K562 (cell line): ENCODE results near the gene RNF213. TPM values are rescaled to one million over a fixed set of nuclear protein-coding genes. Genes with fewer than 3 reads are reported as not detected.
A peak's percentile ranks its signal among the peaks of the same experiment; 100 is the strongest.

ENCODE experiments used
- ATAC-seq: fragments of 200-7000 bp; cut with Tn5 transposase; 3 replicates; pipeline ENCODE4 v1.9.1; 2020; ENCODE audit warnings: moderate library complexity
- BruUV-seq: library from RNA; stranded (reverse); fragments of 400-500 nt; replicated peaks from 2 replicates; lab custom pipeline; 2021; lab: Mats Ljungman, UMichigan
- CTCF ChIA-PET: fragments of 300-600 bp; formaldehyde crosslinking; extraction: SDS; loops from one replicate; lab custom pipeline; 2021; ENCODE audit warnings: low intra/inter-chr PET ratio; lab: Yijun Ruan, JAX
- POLR2A ChIA-PET: fragments of 300-600, 350-650 bp; sonication (Branson Sonifier 250); formaldehyde crosslinking; extraction: SDS; loops from one replicate; lab custom pipeline; 2021; ENCODE audit warnings: antibody characterized with exemption, inconsistent platforms; lab: Yijun Ruan, JAX
- DNase-seq, 4 experiments: peaks; one replicate each; pipeline versions ENCODE4 v3.0.0 to v3.0.0-alpha.2; 2011 to 2018; ENCODE audit warnings: low spot score in 3 of 4, mixed read lengths in 3 of 4; ENCODE audit errors: extremely low read depth in 1 of 4
- FAIRE-seq: peaks from 2 replicates; lab custom pipeline; 2011; peaks lifted over from hg19 to GRCh38; lab: Jason Lieb, UNC
- H2AFZ ChIP-seq: 2 replicates; pipeline ENCODE4 v1.6.0; 2011; ENCODE audit warnings: low read depth, low read length, control low read depth, inconsistent platforms
- H3K27ac ChIP-seq: fragments of 200-600 bp; 3 replicates; pipeline ENCODE4 v1.8.0; 2011; ENCODE audit warnings: low read depth, mild to moderate bottlenecking, control low read depth, inconsistent platforms, low read length, moderate library complexity, mixed read lengths; ENCODE audit errors: extremely low read depth
- H3K27me3 ChIP-seq, 2 experiments: fragments of 300-600 bp in 1 of 2; 2 replicates in 1 of 2; 3 replicates in 1 of 2; pipeline versions ENCODE4 v1.6.0 to v1.8.0; 2011; ENCODE audit warnings: inconsistent platforms in 2 of 2, low read length in 2 of 2, mild to moderate bottlenecking in 1 of 2, mixed read lengths in 1 of 2, moderate library complexity in 1 of 2; ENCODE audit not compliant: control insufficient read depth in 2 of 2, insufficient read depth in 2 of 2
- H3K36me3 ChIP-seq: fragments of 300-600 bp; 3 replicates; pipeline ENCODE4 v1.8.0; 2011; ENCODE audit warnings: mild to moderate bottlenecking, low read length, inconsistent platforms; ENCODE audit not compliant: control insufficient read depth, insufficient read depth
- H3K4me1 ChIP-seq, 2 experiments: fragments of 200-600 bp in 1 of 2; replicated peaks in 1 of 2; 2 replicates in 1 of 2; 3 replicates in 1 of 2; pipeline versions ENCODE4 v1.5.1 to v1.8.0; 2011; ENCODE audit warnings: inconsistent platforms in 2 of 2, low read length in 2 of 2, mild to moderate bottlenecking in 1 of 2, mixed read lengths in 1 of 2, moderate library complexity in 1 of 2; ENCODE audit not compliant: control insufficient read depth in 2 of 2, insufficient read depth in 2 of 2
- H3K4me2 ChIP-seq: 2 replicates; pipeline ENCODE4 v1.6.1; 2011; ENCODE audit warnings: low read length, control low read depth, inconsistent platforms, mixed read lengths; ENCODE audit not compliant: insufficient read depth
- H3K4me3 ChIP-seq: fragments of 200-600 bp; sonication (generic), shearing (Covaris generic); 2 replicates; pipeline ENCODE4 v1.5.1; 2016; ENCODE audit warnings: control low read depth, inconsistent platforms
- H3K79me2 ChIP-seq: fragments of 200-600 bp; 3 replicates; pipeline ENCODE4 v1.8.0; 2011; ENCODE audit warnings: low read length, inconsistent platforms; ENCODE audit not compliant: control insufficient read depth, insufficient read depth
- H3K9ac ChIP-seq, 2 experiments: 2 replicates each; pipeline versions ENCODE4 v1.6.0 to v1.6.1; 2011; ENCODE audit warnings: low read depth in 2 of 2, low read length in 2 of 2, control low read depth in 1 of 2, inconsistent platforms in 1 of 2, mild to moderate bottlenecking in 1 of 2, mixed read lengths in 1 of 2; ENCODE audit not compliant: insufficient read depth in 1 of 2
- H3K9me1 ChIP-seq: one replicate; pipeline ENCODE4 v1.6.0; 2011; ENCODE audit warnings: inconsistent platforms, mild to moderate bottlenecking, low read length, moderate library complexity; ENCODE audit not compliant: control insufficient read depth, insufficient read depth
- H3K9me3 ChIP-seq: replicated peaks from 2 replicates; pipeline ENCODE4 v1.5.1; 2011; ENCODE audit warnings: low read depth, low read length, inconsistent platforms; ENCODE audit not compliant: control insufficient read depth, insufficient read depth
- H4K20me1 ChIP-seq: replicated peaks from 2 replicates; pipeline ENCODE4 v1.6.1; 2011; ENCODE audit warnings: low read length, inconsistent platforms, mixed read lengths; ENCODE audit not compliant: control insufficient read depth, insufficient read depth
- FOS ChIP-seq: IDR thresholded peaks from 3 replicates; pipeline ENCODE4 v1.6.1; 2011; ENCODE audit not compliant: insufficient read length; ENCODE audit errors: extremely low read depth
- SPI1 ChIP-seq: IDR thresholded peaks from 2 replicates; pipeline ENCODE4 v1.6.1; 2011; ENCODE audit warnings: low read depth, low read length, control low read depth, borderline replicate concordance
- WGBS: fragments of 100-300 bp; shearing (Covaris generic); methylation state at CpG from one replicate; pipeline ENCODE4 v1.1.6; 2016; ENCODE audit warnings: low coverage, mixed read lengths; ENCODE audit not compliant: insufficient coverage; ENCODE audit errors: missing lambda C conversion rate; 5-methylcytosine and 5-hydroxymethylcytosine counted together
- in situ Hi-C: fragments of 300-500 bp; cut with MboI; formaldehyde crosslinking; loops from 4 replicates; pipeline ENCODE4 v1.15.0; 2018; ENCODE audit warnings: inconsistent platforms, mixed read lengths
- intact Hi-C: fragments of 100-400 bp; cut with micrococcal nuclease; formaldehyde crosslinking; loops from 2 replicates; pipeline ENCODE4 v1.14.2; 2022
- polyA plus RNA-seq, 8 experiments: library from polyadenylated mRNA; depleted of rRNA in 4 of 8; stranded (reverse) in 5 of 8; unstranded in 3 of 8; fragments of >200 nt; fragmentation: Nextera tagmentation in 2 of 8; fragmentation: Illumina TruSeq in 1 of 8; extraction: Ambion mirVana in 2 of 8; extraction: Trizol in 1 of 8; gene quantifications; 2 replicates each; pipeline versions ENCODE4 v1.2.1 to v1.2.3, GENCODE V29; 2011 to 2014; ENCODE audit warnings: inconsistent platforms in 1 of 8, missing spikeins in 1 of 8
- total RNA-seq, 7 experiments: library from RNA; depleted of rRNA in 6 of 7; stranded (reverse); fragments of >200 nt in 6 of 7; fragmentation: Illumina TruSeq in 2 of 7; extraction: Trizol in 2 of 7; gene quantifications; 2 replicates each; pipeline versions ENCODE4 v1.2.1 to v1.2.3, GENCODE V29; 2011 to 2021; ENCODE audit warnings: low replicate concordance in 1 of 7
- TF ChIP-seq, protein P1 (sequence below): sonication (generic); formaldehyde crosslinking; IDR thresholded peaks from 2 replicates; pipeline ENCODE4 v1.8.1; 2023; ENCODE audit warnings: mild to moderate bottlenecking, missing genetic modification reagents

The RNF213 gene
- total and polyA plus RNA-seq, 9 of the 15 experiments (the other 6 are each of a cell fraction or from before 2014, with no cell fraction given) = 5.3 to 33.6 (median 17.9) TPM

DNA sequence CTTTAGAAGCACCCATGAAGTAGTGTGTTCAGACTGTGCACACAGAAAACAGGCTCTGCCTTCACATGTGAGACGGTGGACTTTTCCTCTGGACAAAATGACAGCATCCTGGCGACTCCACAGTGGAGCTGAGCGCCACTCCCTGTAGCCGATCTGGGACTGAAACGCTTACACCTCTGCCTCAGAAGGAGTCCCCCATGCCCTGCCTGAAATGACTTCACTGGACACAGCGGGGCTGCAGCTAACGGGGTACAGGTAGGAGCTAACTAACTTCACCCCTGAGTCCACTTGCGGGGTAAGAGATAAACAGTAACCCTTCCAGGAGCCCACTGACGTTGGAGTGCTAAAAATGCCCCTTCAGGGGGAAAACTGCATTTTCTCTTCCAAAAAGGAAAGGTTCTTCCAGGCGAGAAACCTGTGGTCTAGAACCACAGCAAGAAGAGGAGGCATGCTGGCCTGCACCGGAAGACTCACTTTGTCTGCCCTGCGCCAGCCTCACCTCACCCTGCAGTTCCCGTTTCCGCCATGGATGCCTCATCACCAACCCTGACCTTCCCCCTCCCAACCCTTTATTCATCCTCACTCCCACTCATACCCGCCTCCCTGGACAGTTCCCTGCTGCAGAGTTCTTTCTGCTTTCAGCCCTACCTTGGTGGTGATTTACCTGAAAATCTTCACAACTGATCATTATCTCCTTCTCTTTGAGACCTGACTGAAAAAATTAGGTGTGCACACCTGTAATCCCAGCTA, 134.9 kb downstream of the RNF213 start:
- no peak overlapping the region for H3K4me2 ChIP-seq
- POLR2A ChIA-PET = interaction anchor here (0.6 to 1.0 kb wide), 2 partner anchors 11 to 306 kb away, joined by 3 to 4 read pairs; no protein-coding TSS in a partner anchor
- no peak overlapping the region for H3K27ac ChIP-seq
- ATAC-seq (peak; percentile 55), FAIRE-seq (no peak), DNase-seq (no peak)
- no TSS peak for BruUV-seq
- no peak overlapping the region for H2AFZ ChIP-seq
- H3K9ac ChIP-seq = no peak overlapping the region; a peak in 1 of 4 replicates
- 50% methylated on average over 14 of the region's 15 CpGs for WGBS
- TF ChIP-seq SPI1 (peak; percentile 34; the same call in 1 of the 2 replicates), FOS (no peak)
- TF ChIP-seq, protein P1, sequence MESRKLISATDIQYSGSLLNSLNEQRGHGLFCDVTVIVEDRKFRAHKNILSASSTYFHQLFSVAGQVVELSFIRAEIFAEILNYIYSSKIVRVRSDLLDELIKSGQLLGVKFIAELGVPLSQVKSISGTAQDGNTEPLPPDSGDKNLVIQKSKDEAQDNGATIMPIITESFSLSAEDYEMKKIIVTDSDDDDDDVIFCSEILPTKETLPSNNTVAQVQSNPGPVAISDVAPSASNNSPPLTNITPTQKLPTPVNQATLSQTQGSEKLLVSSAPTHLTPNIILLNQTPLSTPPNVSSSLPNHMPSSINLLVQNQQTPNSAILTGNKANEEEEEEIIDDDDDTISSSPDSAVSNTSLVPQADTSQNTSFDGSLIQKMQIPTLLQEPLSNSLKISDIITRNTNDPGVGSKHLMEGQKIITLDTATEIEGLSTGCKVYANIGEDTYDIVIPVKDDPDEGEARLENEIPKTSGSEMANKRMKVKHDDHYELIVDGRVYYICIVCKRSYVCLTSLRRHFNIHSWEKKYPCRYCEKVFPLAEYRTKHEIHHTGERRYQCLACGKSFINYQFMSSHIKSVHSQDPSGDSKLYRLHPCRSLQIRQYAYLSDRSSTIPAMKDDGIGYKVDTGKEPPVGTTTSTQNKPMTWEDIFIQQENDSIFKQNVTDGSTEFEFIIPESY (CRISPR knock-in tag) = 0 out of 2 replicates have a peak, but pooled peaks have one; percentile 12
- intact Hi-C loops = no loop called here
- H3K27me3 ChIP-seq = peaks cover 6 to 20% of the 10 kb centered on the region in 2 experiments; a peak in 4 of 5 replicates
- H3K9me1 ChIP-seq = no peaks in the 10 kb centered on the region
- H3K79me2 ChIP-seq = no peaks in the 10 kb centered on the region
- H3K4me3 ChIP-seq = no peak overlapping the region
- H3K9me3 ChIP-seq = no peaks in the 10 kb centered on the region
- CTCF ChIA-PET = no interaction called here
- in situ Hi-C loops = no loop called here
- H3K36me3 ChIP-seq = peaks cover 28% of the 10 kb centered on the region; the same call in 1 of the 3 replicates
- H3K4me1 ChIP-seq = no peaks in the 10 kb centered on the region
- no peaks in the 10 kb centered on the region for H4K20me1 ChIP-seq
